Peyer's patch (tissue), 4 donors: ENCODE results near the gene PIR.

Experiments used
- POLR2A ChIP-seq, 2 donors: fragments of 450-650 bp; IDR thresholded peaks; one replicate each; pipeline ENCODE4 v1.5.1; 2017; ENCODE audit warnings: antibody characterized with exemption in 2 of 2, mild to moderate bottlenecking in 2 of 2, moderate library complexity in 2 of 2
- TF ChIP-seq, protein P1 (sequence below), 6 experiments: fragments of 450-650 bp in 4 of 6; fragments of 200-600 bp in 2 of 6; sonication (generic) in 1 of 6; IDR thresholded peaks; one replicate each; pipeline ENCODE4 v1.5.1; 2017 to 2019; ENCODE audit warnings: antibody characterized with exemption in 6 of 6, mild to moderate bottlenecking in 3 of 6, moderate library complexity in 1 of 6

DNA sequence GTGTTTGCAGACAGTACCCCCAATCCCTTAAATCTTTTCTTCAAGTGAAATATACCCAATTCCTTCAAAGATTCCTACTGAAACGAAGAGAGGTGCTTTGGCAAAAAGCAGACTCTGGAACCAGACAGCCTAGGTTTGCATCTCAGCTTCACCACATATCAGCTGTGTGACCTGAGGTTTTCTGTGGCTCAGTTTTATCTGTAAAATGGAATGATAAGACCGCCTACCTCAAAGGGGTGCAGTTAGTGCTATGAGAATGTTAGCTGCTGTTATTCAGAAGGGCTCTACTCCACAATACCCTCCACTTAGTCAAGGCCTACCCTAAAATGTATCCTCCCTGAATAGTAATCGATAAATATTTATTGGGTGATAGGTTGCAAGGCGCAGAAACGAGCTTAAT lies 664 bp downstream of the PIR start:
- TF ChIP-seq, protein P1, sequence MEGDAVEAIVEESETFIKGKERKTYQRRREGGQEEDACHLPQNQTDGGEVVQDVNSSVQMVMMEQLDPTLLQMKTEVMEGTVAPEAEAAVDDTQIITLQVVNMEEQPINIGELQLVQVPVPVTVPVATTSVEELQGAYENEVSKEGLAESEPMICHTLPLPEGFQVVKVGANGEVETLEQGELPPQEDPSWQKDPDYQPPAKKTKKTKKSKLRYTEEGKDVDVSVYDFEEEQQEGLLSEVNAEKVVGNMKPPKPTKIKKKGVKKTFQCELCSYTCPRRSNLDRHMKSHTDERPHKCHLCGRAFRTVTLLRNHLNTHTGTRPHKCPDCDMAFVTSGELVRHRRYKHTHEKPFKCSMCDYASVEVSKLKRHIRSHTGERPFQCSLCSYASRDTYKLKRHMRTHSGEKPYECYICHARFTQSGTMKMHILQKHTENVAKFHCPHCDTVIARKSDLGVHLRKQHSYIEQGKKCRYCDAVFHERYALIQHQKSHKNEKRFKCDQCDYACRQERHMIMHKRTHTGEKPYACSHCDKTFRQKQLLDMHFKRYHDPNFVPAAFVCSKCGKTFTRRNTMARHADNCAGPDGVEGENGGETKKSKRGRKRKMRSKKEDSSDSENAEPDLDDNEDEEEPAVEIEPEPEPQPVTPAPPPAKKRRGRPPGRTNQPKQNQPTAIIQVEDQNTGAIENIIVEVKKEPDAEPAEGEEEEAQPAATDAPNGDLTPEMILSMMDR (IDR thresholded peaks at IDR 0.05): no peak
- TF ChIP-seq POLR2A (IDR thresholded peaks at IDR 0.05): no peak
